Neural cell (in vitro differentiated cells): Measurements from ENCODE around the gene SIRT3. TPM values are rescaled to one million over a fixed set of nuclear protein-coding genes. Genes with fewer than 3 reads are reported as not detected.
A peak's percentile ranks its signal among the peaks of the same experiment; 100 is the strongest.

Experiments
- H2AFZ ChIP-seq: fragments of 200-600, 300-800 bp; sonication (generic), shearing (Covaris generic); 2 replicates; pipeline ENCODE4 v1.6.0; 2014; ENCODE audit warnings: low read depth, mild to moderate bottlenecking, antibody characterized with exemption, low read length, moderate library complexity
- H3F3A ChIP-seq: fragments of 200-600 bp; shearing (Covaris generic); 2 replicates; pipeline ENCODE4 v1.6.1; 2016; ENCODE audit warnings: mild to moderate bottlenecking, moderate library complexity, mixed read lengths, antibody characterized with exemption, low read length; ENCODE audit not compliant: insufficient read depth, poor library complexity, severe bottlenecking
- H3K27ac ChIP-seq: fragments of 200-600, 300-800 bp; sonication (generic), shearing (Covaris generic); 2 replicates; pipeline ENCODE4 v1.5.1; 2014; ENCODE audit warnings: mild to moderate bottlenecking, low read length, moderate library complexity
- H3K27me3 ChIP-seq: fragments of 300-800, 200-600 bp; sonication (generic), shearing (Covaris generic); 2 replicates; pipeline ENCODE4 v1.6.0; 2014; ENCODE audit warnings: mild to moderate bottlenecking, low read depth, low read length, moderate library complexity; ENCODE audit not compliant: insufficient read depth
- H3K36me3 ChIP-seq: fragments of 300-800, 200-600 bp; sonication (generic), shearing (Covaris generic); 2 replicates; pipeline ENCODE4 v1.5.1; 2014; ENCODE audit warnings: mild to moderate bottlenecking, antibody characterized with exemption, low read length, moderate library complexity; ENCODE audit not compliant: insufficient read depth
- H3K4me2 ChIP-seq: fragments of 300-800, 200-600 bp; sonication (generic), shearing (Covaris generic); 2 replicates; pipeline ENCODE4 v1.6.0; 2014; ENCODE audit warnings: mild to moderate bottlenecking, low read length
- H3K4me3 ChIP-seq: fragments of 300-800, 200-600 bp; sonication (generic), shearing (Covaris generic); 2 replicates; pipeline ENCODE4 v1.5.1; 2014; ENCODE audit warnings: mild to moderate bottlenecking, low read length, moderate library complexity
- H3K79me2 ChIP-seq: fragments of 200-600 bp; shearing (Covaris generic); replicated peaks from 2 replicates; pipeline ENCODE4 v1.6.0; 2014; ENCODE audit warnings: mild to moderate bottlenecking, low read length, moderate library complexity; ENCODE audit not compliant: insufficient read depth
- H3K9ac ChIP-seq: fragments of 300-800, 200-600 bp; sonication (generic), shearing (Covaris generic); 2 replicates; pipeline ENCODE4 v1.6.1; 2016; ENCODE audit warnings: mild to moderate bottlenecking, low read length, mixed read lengths
- H3K9me2 ChIP-seq: fragments of 200-600 bp; shearing (Covaris generic); 2 replicates; pipeline ENCODE4 v1.6.1; 2016; ENCODE audit warnings: mild to moderate bottlenecking, low read length, mixed read lengths; ENCODE audit not compliant: insufficient read depth
- H3K9me3 ChIP-seq: fragments of 200-600, 300-800 bp; sonication (generic), shearing (Covaris generic); 2 replicates; pipeline ENCODE4 v1.6.1; 2016; ENCODE audit warnings: mild to moderate bottlenecking, mixed run types, low read length, moderate library complexity, mixed read lengths
- H4K20me1 ChIP-seq: fragments of 200-600 bp; shearing (Covaris generic); 2 replicates; pipeline ENCODE4 v1.6.1; 2016; ENCODE audit warnings: mild to moderate bottlenecking, mixed run types; ENCODE audit not compliant: insufficient read depth
- EZH2 ChIP-seq: fragments of 200-600, 300-800 bp; shearing (Covaris generic), sonication (generic); IDR thresholded peaks from 2 replicates; pipeline ENCODE4 v1.6.1; 2014; ENCODE audit warnings: antibody characterized with exemption, low read length, borderline replicate concordance, mild to moderate bottlenecking; ENCODE audit not compliant: insufficient read depth, poor library complexity, severe bottlenecking
- MXI1 ChIP-seq: fragments of 450-650 bp; conservative IDR thresholded peaks from 2 replicates; pipeline ENCODE4 v1.6.1; 2014; ENCODE audit warnings: antibody characterized with exemption, mild to moderate bottlenecking; ENCODE audit not compliant: poor library complexity, severe bottlenecking
- POLR2AphosphoS5 ChIP-seq: IDR thresholded peaks from 2 replicates; pipeline ENCODE4 v1.6.1; 2012
- RAD21 ChIP-seq: fragments of 450-650 bp; conservative IDR thresholded peaks from 2 replicates; pipeline ENCODE4 v1.6.1; 2014; ENCODE audit warnings: antibody characterized with exemption, mild to moderate bottlenecking, moderate library complexity
- SMC3 ChIP-seq: fragments of 450-650 bp; conservative IDR thresholded peaks from 2 replicates; pipeline ENCODE4 v1.6.1; 2014; ENCODE audit warnings: antibody characterized with exemption, mild to moderate bottlenecking, moderate library complexity; ENCODE audit not compliant: poor library complexity
- TAF1 ChIP-seq: IDR thresholded peaks from 2 replicates; pipeline ENCODE4 v1.6.1; 2012; ENCODE audit warnings: low read depth
- polyA plus RNA-seq: library from polyadenylated mRNA; depleted of rRNA; stranded (reverse); fragments of >200 nt; gene quantifications from 2 replicates; pipeline ENCODE4 v1.2.3, GENCODE V29; 2014
- TF ChIP-seq, protein P1 (sequence below): fragments of 450-650 bp; IDR thresholded peaks from 2 replicates; pipeline ENCODE4 v1.5.1; 2014; ENCODE audit warnings: antibody characterized with exemption, mild to moderate bottlenecking, moderate library complexity; ENCODE audit not compliant: poor library complexity, severe bottlenecking
- TF ChIP-seq, protein P2 (sequence below): IDR thresholded peaks from 2 replicates; pipeline ENCODE4 v1.6.1; 2012; ENCODE audit warnings: borderline replicate concordance

Gene SIRT3
- polyA plus RNA-seq, 1 donor from 2014 or later: 32.9 TPM

DNA sequence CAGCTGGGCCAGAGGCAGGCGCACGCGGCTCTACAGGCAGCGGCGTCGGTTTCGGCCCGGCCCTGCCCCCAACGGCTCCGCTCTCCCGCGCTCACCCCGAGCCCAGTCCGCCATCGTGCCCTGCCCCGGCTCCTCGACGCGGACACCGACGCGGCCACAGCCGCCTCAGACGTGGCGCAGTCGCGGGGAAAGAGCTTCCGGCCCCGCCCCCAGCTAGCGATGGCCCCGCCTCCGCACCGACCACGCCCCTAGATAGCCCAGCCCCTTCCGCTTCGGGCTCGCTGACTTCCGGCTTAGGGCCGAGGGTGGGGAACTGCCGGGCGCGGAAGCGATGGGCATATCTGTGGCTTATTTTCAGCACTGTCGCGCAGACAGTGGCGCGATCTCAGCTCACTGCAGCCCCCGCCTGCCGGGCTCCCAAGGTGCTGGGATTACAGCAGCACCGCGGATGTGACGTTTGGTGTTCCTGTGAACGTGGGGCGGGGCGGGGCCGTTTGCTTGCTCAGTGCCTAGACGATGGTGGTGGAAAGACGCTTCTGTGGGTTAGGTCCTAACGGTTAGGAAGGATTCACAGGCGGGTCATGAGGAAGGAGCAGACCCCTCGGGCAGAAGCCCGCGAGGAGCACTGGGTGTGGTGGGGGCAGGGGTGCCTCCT lies 28.8 kb downstream of the SIRT3 start, which contains the start of the genes BET1L and RIC8A (continued):
- TF ChIP-seq POLR2AphosphoS5: peak; percentile 94

DNA sequence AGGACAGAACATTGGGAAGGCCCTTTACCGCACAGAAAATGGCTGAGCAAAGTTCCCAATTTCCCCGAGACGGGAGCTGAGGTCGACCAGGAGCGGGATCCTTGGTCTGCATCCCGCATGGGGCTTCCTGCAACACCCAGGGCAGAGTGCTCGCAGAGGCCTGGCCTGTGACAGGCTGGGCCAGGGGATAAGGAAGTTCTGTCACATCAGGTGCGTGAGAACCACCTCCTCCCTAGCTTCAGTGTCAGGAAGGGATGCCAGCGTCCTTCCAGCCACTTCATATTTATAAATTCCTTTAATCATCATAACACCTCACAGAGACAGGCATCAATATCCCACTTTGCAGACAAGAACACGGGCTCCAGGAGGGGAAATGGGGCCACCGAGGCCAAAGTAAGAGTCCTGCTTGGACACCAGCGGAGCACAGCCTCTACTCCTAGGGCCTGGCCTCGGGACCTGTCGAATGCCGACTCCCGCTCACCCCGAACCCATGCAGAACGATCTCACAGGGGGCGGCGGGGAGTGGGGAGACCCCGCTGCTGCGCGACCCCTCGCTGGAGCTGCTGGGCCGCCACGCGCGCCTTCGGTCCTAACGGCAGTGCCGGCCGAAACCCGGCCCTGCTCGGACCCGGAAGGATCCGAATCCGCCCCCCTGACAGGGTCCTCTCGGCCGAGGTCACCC lies 29.5 kb downstream of the SIRT3 start:
- H3K27ac ChIP-seq: peak overlapping the region; percentile 96

DNA sequence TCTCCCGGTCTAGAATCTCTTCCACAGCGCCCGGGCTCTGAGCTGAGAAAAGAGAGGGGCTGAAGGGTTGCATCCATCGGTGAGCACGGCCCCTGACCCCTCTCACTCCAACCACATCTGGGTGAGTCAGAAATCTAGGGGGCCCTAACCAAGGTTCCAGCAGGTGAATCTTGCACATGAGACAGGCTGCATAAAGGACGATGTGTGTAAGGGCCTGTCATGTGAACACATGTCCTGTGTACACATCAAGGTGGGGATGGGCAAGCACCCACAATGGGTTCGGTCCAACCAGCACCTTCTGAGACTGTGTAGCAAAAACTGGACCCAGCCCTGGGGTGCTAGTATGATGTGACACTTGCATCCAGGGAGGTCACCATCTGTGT lies 30.1 kb downstream of the SIRT3 start:
- Histone ChIP-seq H3K9me2 (no peaks in the 10 kb centered on the region), H3K27me3 (no peaks in the 10 kb centered on the region), H3F3A (no peaks in the 10 kb centered on the region), H3K79me2 (peaks cover 30% of the 10 kb centered on the region), H3K36me3 (no peaks in the 10 kb centered on the region), H3K4me3 (peak overlapping the region; percentile 97), H3K27ac (no peak overlapping the region), H3K9me3 (no peaks in the 10 kb centered on the region), H4K20me1 (peaks cover 3% of the 10 kb centered on the region), H2AFZ (no peak overlapping the region), H3K9ac (peak overlapping the region; percentile 98), H3K4me2 (peak overlapping the region; percentile 83)
- TF ChIP-seq MXI1: no peak
- TF ChIP-seq, protein P1, sequence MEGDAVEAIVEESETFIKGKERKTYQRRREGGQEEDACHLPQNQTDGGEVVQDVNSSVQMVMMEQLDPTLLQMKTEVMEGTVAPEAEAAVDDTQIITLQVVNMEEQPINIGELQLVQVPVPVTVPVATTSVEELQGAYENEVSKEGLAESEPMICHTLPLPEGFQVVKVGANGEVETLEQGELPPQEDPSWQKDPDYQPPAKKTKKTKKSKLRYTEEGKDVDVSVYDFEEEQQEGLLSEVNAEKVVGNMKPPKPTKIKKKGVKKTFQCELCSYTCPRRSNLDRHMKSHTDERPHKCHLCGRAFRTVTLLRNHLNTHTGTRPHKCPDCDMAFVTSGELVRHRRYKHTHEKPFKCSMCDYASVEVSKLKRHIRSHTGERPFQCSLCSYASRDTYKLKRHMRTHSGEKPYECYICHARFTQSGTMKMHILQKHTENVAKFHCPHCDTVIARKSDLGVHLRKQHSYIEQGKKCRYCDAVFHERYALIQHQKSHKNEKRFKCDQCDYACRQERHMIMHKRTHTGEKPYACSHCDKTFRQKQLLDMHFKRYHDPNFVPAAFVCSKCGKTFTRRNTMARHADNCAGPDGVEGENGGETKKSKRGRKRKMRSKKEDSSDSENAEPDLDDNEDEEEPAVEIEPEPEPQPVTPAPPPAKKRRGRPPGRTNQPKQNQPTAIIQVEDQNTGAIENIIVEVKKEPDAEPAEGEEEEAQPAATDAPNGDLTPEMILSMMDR: no peak

More for the DNA sequence above, 29.5 kb downstream of the SIRT3 start:
- TF ChIP-seq POLR2AphosphoS5 (no peak), EZH2 (no peak), RAD21 (no peak), SMC3 (no peak), TAF1 (no peak), MXI1 (no peak)
- TF ChIP-seq, protein P2, sequence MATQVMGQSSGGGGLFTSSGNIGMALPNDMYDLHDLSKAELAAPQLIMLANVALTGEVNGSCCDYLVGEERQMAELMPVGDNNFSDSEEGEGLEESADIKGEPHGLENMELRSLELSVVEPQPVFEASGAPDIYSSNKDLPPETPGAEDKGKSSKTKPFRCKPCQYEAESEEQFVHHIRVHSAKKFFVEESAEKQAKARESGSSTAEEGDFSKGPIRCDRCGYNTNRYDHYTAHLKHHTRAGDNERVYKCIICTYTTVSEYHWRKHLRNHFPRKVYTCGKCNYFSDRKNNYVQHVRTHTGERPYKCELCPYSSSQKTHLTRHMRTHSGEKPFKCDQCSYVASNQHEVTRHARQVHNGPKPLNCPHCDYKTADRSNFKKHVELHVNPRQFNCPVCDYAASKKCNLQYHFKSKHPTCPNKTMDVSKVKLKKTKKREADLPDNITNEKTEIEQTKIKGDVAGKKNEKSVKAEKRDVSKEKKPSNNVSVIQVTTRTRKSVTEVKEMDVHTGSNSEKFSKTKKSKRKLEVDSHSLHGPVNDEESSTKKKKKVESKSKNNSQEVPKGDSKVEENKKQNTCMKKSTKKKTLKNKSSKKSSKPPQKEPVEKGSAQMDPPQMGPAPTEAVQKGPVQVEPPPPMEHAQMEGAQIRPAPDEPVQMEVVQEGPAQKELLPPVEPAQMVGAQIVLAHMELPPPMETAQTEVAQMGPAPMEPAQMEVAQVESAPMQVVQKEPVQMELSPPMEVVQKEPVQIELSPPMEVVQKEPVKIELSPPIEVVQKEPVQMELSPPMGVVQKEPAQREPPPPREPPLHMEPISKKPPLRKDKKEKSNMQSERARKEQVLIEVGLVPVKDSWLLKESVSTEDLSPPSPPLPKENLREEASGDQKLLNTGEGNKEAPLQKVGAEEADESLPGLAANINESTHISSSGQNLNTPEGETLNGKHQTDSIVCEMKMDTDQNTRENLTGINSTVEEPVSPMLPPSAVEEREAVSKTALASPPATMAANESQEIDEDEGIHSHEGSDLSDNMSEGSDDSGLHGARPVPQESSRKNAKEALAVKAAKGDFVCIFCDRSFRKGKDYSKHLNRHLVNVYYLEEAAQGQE: no peak
- Histone ChIP-seq H3K9me3 (no peaks in the 10 kb centered on the region), H3K36me3 (no peaks in the 10 kb centered on the region), H3K27me3 (no peaks in the 10 kb centered on the region), H3K4me3 (peak overlapping the region; percentile 97), H3K9me2 (no peaks in the 10 kb centered on the region), H3K9ac (peak overlapping the region; percentile 98), H3F3A (no peaks in the 10 kb centered on the region), H3K79me2 (peaks cover 30% of the 10 kb centered on the region), H4K20me1 (peaks cover 3% of the 10 kb centered on the region), H2AFZ (peak overlapping the region; percentile 51), H3K4me2 (peak overlapping the region; percentile 83)
